Upper lobe of left lung (tissue), 4 donors: Measurements from ENCODE around the gene KCNK1.

Source experiments
- CTCF ChIP-seq, 6 experiments: fragments of 450-650 bp in 4 of 6; fragments of 200-600 bp in 2 of 6; sonication (generic) in 2 of 6; IDR thresholded peaks; one replicate each; pipeline ENCODE4 v1.5.1; 2016 to 2019; ENCODE audit warnings: antibody characterized with exemption in 6 of 6
- POLR2AphosphoS5 ChIP-seq, 2 donors: sonication (generic); formaldehyde crosslinking; IDR thresholded peaks; one replicate each; pipeline ENCODE4 v1.5.1; 2017; ENCODE audit warnings: antibody characterized with exemption in 2 of 2

GRCh38 chr1:233704170-233704897, 90.4 kb downstream of the KCNK1 start:
- TF ChIP-seq CTCF (IDR thresholded peaks at IDR 0.05) (no peak), POLR2AphosphoS5 (IDR thresholded peaks at IDR 0.05) (no peak)
